GM12891 (cell line): Measurements from ENCODE around the gene IL18.

Source experiments
- PAX5 ChIP-seq: IDR thresholded peaks from 2 replicates; pipeline ENCODE4 v1.6.1; 2011; ENCODE audit warnings: low read length, moderate library complexity, mild to moderate bottlenecking; ENCODE audit not compliant: insufficient read depth, severe bottlenecking
- POLR2A ChIP-seq: IDR thresholded peaks from 2 replicates; pipeline ENCODE4 v1.6.1; 2011; ENCODE audit warnings: low read depth, low read length, control low read depth
- POLR2AphosphoS5 ChIP-seq: IDR thresholded peaks from 2 replicates; pipeline ENCODE4 v1.6.1; 2011; ENCODE audit warnings: low read depth, low read length, control low read depth
- POU2F2 ChIP-seq: IDR thresholded peaks from 2 replicates; pipeline ENCODE4 v1.6.1; 2011; ENCODE audit warnings: low read depth, mild to moderate bottlenecking, control low read depth, low read length, moderate library complexity
- SPI1 ChIP-seq: IDR thresholded peaks from 2 replicates; pipeline ENCODE4 v1.6.1; 2011; ENCODE audit warnings: low read depth, low read length, control low read depth
- TAF1 ChIP-seq: IDR thresholded peaks from 2 replicates; pipeline ENCODE4 v1.6.1; 2011; ENCODE audit warnings: low read depth, low read length, control low read depth

DNA sequence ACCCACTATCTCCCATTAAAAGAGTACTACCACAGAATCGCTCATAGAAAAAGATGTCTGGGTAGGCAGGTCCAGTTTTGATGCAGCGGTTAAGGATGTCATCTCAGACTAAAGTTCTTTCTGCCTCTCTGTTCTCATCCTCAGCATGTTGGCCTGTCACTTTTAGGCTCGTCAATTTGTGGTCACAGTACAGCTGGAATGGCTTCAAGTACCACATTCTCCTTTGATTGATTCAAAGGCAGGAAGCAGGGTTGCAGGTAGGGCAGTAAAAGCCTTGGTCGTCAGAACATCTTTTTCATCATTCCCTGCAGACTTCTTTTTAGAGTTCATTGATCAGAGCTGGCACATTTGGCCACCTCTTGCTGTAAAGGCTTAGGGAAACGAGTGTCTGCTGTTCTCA, 48.5 kb downstream of the IL18 start:
- TF ChIP-seq POLR2A (no peak), POLR2AphosphoS5 (no peak), TAF1 (no peak), SPI1 (no peak), POU2F2 (no peak), PAX5 (no peak)
